BLaER1 (cell line): Measurements from ENCODE around the gene TRIM17.

Experiments
- H3K27ac ChIP-seq: shearing (Covaris generic); formaldehyde crosslinking; 2 replicates; pipeline ENCODE4 v1.8.1; 2022
- H3K27me3 ChIP-seq: shearing (Covaris generic); formaldehyde crosslinking; 2 replicates; pipeline ENCODE4 v1.8.1; 2022
- H3K36me3 ChIP-seq: shearing (Covaris generic); formaldehyde crosslinking; 2 replicates; pipeline ENCODE4 v1.8.1; 2022
- H3K4me1 ChIP-seq: shearing (Covaris generic); formaldehyde crosslinking; 2 replicates; pipeline ENCODE4 v1.8.1; 2022
- H3K4me2 ChIP-seq: shearing (Covaris generic); formaldehyde crosslinking; 2 replicates; pipeline ENCODE4 v1.8.1; 2022
- H3K4me3 ChIP-seq: shearing (Covaris generic); formaldehyde crosslinking; 2 replicates; pipeline ENCODE4 v1.8.1; 2022
- H3K9ac ChIP-seq: shearing (Covaris generic); formaldehyde crosslinking; 2 replicates; pipeline ENCODE4 v1.8.1; 2022
- H3K9me3 ChIP-seq: shearing (Covaris generic); formaldehyde crosslinking; 2 replicates; pipeline ENCODE4 v1.8.1; 2022
- H4K20me1 ChIP-seq: shearing (Covaris generic); formaldehyde crosslinking; 2 replicates; pipeline ENCODE4 v1.8.1; 2022
- Cebpa-rat ChIP-seq: shearing (Covaris generic); IDR thresholded peaks from 2 replicates; pipeline ENCODE4 v1.8.1; 2022

TRIM17 gene

DNA sequence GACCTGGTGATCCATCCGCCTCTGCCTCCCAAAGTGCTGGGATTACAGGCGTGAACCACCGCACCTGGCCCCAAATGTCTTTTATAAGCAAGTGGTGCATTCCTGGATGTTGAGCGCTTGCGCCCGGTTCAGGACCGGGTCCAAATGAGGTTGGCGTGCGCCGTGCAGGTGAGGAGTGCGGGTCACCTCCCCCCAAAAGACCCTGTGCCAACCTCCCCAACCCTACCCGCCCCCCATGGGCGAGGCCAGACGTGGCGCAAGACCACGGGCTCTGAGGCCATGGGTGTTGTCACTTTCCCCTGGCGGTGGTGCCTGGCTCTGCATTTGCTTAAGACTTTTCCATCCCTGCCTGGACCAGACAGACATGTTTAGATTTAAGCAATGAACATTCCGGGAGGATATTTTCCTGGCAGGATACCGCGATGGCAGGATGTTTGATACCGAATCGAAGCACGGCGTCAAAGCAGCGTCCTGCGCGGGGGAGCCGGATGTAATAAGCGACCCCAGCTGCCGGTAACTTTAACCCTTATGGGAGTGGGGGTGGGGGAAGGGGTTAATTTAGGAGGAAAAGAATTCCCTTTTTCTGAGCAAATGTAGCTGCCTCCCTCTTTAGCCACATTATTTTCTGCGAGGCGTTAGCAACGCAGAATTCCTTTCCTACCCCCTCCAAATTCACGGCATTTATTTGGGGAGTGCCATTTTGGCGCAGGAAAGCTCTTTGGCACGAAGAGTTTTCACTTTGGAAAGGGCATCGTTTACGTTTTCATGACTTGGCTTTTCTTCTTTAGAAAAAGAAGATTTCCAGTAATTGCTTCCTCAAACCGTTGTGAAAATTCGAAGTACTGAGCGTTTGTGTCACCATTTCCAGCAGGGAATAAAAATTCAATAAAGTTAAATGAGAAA, 42.7 kb upstream of the TRIM17 start:
- no peak overlapping the region for H3K27ac ChIP-seq
- no peak overlapping the region for H3K4me2 ChIP-seq
- no peak overlapping the region for H3K9ac ChIP-seq
- no peak overlapping the region for H3K4me3 ChIP-seq
- peaks cover 9% of the 10 kb centered on the region; the same call in 1 of the 2 replicates for H3K27me3 ChIP-seq
- no peaks in the 10 kb centered on the region for H3K36me3 ChIP-seq
- H3K4me1 ChIP-seq, result no peaks in the 10 kb centered on the region
- peaks cover 27% of the 10 kb centered on the region for H3K9me3 ChIP-seq
- no peaks in the 10 kb centered on the region for H4K20me1 ChIP-seq
- TF ChIP-seq Cebpa-rat, result no peak

DNA sequence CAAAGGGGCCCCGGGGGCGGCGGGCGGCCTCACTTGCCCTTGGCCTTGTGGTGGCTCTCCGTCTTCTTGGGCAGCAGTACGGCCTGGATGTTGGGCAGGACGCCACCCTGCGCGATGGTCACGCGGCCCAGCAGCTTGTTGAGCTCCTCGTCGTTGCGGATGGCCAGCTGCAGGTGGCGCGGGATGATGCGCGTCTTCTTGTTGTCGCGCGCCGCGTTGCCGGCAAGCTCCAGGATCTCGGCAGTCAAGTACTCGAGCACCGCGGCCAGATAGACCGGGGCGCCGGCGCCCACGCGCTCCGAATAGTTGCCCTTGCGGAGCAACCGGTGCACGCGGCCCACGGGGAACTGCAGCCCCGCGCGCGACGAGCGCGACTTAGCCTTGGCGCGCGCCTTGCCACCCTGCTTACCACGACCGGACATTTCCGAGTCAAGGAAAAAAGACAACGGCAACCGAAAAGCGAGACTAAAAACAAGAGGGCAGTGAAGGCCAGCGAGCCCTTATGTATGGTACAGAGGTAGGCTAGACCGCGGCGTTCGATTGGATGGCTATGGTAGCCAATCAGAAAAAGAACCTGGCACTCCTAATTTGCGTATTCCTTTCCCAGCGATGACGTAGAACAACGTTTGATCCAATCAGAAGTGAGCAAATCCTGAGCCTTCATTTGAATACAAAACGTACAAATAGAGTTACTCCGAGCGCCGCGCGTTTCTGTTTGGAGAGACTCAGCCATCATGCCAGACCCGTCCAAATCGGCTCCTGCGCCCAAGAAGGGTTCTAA, 40.9 kb upstream of the TRIM17 start:
- no peak for TF ChIP-seq Cebpa-rat
- H3K9ac ChIP-seq, result no peak overlapping the region
- H3K36me3 ChIP-seq, result no peaks in the 10 kb centered on the region
- no peaks in the 10 kb centered on the region for H3K4me1 ChIP-seq
- H4K20me1 ChIP-seq, result no peaks in the 10 kb centered on the region
- H3K4me3 ChIP-seq, result no peak overlapping the region
- H3K4me2 ChIP-seq, result no peak overlapping the region
- H3K27ac ChIP-seq, result no peak overlapping the region
- H3K27me3 ChIP-seq, result no peaks in the 10 kb centered on the region
- H3K9me3 ChIP-seq, result peaks cover 20% of the 10 kb centered on the region

DNA sequence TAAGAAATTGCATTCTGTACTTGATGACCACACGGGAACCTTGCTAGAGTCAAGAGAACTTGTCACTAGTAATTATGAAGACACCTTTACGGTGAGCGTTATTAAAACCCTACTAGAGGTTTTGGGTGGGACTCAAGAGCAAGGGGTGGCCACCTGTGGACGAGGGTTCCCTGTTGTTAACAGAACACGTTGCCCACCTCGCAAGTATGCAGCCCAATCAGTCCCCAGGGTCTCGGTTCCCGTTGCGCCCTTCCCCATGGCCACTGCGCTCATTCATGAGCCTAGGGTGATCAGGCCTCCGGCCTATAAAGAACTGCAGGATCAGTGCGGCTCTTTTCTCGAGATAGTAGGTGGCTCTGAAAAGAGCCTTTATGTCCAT, 40.3 kb upstream of the TRIM17 start:
- no peak for TF ChIP-seq Cebpa-rat
- H3K27ac ChIP-seq, result no peak overlapping the region
- H3K4me1 ChIP-seq, result no peaks in the 10 kb centered on the region
- H3K27me3 ChIP-seq, result no peaks in the 10 kb centered on the region
- peaks cover 20% of the 10 kb centered on the region for H3K9me3 ChIP-seq
- no peaks in the 10 kb centered on the region for H4K20me1 ChIP-seq
- no peak overlapping the region for H3K4me2 ChIP-seq
- H3K36me3 ChIP-seq, result no peaks in the 10 kb centered on the region
- no peak overlapping the region for H3K4me3 ChIP-seq
- no peak overlapping the region for H3K9ac ChIP-seq

DNA sequence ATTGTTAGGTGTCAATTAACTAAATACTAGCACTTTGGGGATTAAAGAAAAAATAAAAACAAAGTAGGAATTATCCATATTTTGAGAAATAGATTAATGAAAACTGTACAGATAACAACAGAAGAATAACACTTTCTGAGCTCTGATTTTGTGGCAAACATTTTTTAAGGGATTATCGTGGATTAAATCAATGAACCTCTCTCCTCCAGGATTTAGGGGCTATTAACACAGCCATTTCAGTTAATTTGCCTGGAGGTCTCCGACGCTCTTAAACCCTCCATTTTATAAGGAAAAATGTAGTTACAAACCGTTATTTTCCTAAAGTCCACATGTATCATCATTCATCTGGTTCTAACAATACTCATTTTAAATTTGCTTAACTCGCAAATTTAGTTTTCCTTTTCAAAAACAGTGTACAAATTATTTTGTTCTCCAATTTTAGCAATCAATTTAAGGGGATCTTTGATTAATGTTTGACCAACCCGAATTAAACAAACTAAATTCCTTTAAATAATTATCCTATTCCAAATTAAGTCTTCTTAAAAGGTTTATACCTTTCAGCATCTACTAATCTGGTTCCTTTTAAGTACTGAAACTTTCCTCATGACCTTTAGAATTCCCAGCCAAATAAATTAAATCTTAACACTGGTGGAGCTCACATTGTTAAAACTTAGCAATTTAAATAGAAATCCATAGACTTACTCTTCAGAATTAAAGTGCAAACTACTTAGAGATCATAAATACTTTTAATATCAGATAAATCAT, 39.8 kb upstream of the TRIM17 start:
- H4K20me1 ChIP-seq, result no peaks in the 10 kb centered on the region
- no peaks in the 10 kb centered on the region for H3K4me1 ChIP-seq
- no peaks in the 10 kb centered on the region for H3K27me3 ChIP-seq
- no peak overlapping the region for H3K4me3 ChIP-seq
- no peak overlapping the region for H3K9ac ChIP-seq
- no peak overlapping the region for H3K4me2 ChIP-seq
- peaks cover 20% of the 10 kb centered on the region for H3K9me3 ChIP-seq
- no peak for TF ChIP-seq Cebpa-rat
- no peak overlapping the region for H3K27ac ChIP-seq
- H3K36me3 ChIP-seq, result no peaks in the 10 kb centered on the region

DNA sequence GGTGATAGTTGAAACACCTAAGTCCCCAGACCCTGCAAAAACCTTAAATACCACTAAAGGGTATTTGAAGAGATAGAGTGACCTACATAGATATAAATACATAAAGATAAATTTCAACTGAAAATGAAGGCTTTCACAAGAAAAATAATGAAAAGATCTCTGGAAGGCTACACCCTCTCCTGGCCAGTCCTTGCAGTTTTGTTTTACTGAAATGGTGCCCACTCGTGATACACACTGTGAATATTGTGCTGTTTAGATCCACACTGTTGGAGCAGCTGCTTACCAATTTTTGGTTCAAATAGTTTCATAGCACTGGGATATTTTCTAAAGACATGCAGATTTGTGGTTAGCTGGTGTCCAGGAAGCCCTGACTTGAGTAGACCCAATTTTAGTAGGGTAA, 39.1 kb upstream of the TRIM17 start:
- H4K20me1 ChIP-seq, result no peaks in the 10 kb centered on the region
- H3K27me3 ChIP-seq, result no peaks in the 10 kb centered on the region
- no peak overlapping the region for H3K27ac ChIP-seq
- no peaks in the 10 kb centered on the region for H3K4me1 ChIP-seq
- H3K4me2 ChIP-seq, result no peak overlapping the region
- H3K4me3 ChIP-seq, result no peak overlapping the region
- H3K9ac ChIP-seq, result no peak overlapping the region
- H3K9me3 ChIP-seq, result peaks cover 20% of the 10 kb centered on the region
- TF ChIP-seq Cebpa-rat, result no peak
- H3K36me3 ChIP-seq, result no peaks in the 10 kb centered on the region

DNA sequence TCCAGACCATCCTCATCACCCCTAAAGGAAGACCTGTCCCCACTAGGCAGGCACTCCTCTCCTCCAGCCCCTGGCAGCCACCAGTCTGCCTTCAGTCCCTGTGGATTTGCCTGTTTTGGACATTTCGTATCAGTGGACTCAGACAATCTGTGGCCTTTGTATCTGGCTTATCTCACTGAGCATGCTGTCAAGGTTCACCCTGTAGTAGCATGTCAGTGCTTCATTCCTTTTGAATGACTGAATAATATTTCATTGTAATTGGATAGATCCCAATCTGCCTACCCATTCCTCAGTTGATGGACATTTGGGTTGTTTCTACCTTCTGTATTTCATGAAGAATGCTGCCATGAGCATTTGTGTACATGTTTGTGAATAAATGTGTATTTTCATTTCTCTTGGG, 37.6 kb upstream of the TRIM17 start:
- no peaks in the 10 kb centered on the region for H3K36me3 ChIP-seq
- no peaks in the 10 kb centered on the region for H3K4me1 ChIP-seq
- no peak overlapping the region for H3K4me2 ChIP-seq
- no peak overlapping the region for H3K27ac ChIP-seq
- TF ChIP-seq Cebpa-rat, result no peak
- H3K9me3 ChIP-seq, result peaks cover 20% of the 10 kb centered on the region
- H3K9ac ChIP-seq, result no peak overlapping the region
- H4K20me1 ChIP-seq, result no peaks in the 10 kb centered on the region
- H3K4me3 ChIP-seq, result no peak overlapping the region
- H3K27me3 ChIP-seq, result no peaks in the 10 kb centered on the region

DNA sequence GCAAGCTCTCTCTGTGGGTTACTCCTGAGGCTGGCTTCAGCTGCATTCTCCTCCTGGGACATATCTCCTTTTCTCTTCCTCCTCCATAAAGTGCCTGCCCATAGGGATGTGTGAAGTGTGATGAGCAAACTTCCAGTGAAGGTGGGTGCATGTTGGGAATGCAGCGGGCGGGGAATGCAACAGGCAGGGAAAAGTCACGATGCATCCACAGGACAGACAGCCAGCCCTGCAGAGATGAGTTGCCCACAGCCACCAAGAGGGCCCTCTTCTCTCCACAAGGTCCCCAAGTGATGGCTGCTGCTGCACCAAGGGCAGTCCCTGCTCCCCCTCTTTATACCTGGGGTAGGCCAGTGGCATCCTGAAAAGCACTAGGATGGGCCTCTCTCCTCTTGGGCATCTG, 37.0 kb upstream of the TRIM17 start:
- TF ChIP-seq Cebpa-rat, result no peak
- Histone ChIP-seq H3K9ac (no peak overlapping the region), H3K27me3 (no peaks in the 10 kb centered on the region), H3K4me2 (no peak overlapping the region), H3K4me1 (no peaks in the 10 kb centered on the region), H3K36me3 (no peaks in the 10 kb centered on the region), H4K20me1 (no peaks in the 10 kb centered on the region), H3K27ac (no peak overlapping the region), H3K4me3 (no peak overlapping the region), H3K9me3 (peaks cover 16% of the 10 kb centered on the region)

DNA sequence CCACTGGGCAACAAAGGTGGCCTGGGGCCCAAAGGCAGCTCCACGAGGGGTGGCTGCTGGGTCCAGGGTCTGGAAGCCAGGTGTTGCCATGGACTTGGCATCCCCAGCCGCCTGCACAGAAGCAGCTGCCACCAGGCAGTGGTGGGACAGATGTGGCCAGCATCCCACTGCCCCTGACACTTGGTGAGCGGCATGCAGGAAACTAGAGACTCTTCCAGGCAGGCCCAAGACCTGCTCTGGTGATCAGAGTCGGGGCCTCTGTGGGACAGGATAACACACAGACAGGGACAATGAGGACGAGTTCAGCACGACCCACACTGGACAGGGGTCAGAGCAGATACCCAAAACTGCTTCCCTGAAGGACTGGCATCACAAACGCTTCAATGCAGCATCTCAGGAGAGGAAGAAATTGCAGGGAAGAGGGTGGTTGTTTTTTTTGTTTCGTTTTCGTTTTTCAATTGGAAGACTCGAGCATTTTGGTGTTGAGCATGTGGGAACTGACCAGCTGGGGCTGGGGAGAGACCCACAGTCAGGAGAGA, 36.4 kb upstream of the TRIM17 start:
- Histone ChIP-seq H4K20me1 (no peaks in the 10 kb centered on the region), H3K9ac (no peak overlapping the region), H3K4me2 (no peak overlapping the region), H3K27ac (no peak overlapping the region), H3K27me3 (no peaks in the 10 kb centered on the region), H3K36me3 (no peaks in the 10 kb centered on the region), H3K9me3 (peaks cover 11% of the 10 kb centered on the region), H3K4me1 (no peaks in the 10 kb centered on the region), H3K4me3 (no peak overlapping the region)
- no peak for TF ChIP-seq Cebpa-rat

DNA sequence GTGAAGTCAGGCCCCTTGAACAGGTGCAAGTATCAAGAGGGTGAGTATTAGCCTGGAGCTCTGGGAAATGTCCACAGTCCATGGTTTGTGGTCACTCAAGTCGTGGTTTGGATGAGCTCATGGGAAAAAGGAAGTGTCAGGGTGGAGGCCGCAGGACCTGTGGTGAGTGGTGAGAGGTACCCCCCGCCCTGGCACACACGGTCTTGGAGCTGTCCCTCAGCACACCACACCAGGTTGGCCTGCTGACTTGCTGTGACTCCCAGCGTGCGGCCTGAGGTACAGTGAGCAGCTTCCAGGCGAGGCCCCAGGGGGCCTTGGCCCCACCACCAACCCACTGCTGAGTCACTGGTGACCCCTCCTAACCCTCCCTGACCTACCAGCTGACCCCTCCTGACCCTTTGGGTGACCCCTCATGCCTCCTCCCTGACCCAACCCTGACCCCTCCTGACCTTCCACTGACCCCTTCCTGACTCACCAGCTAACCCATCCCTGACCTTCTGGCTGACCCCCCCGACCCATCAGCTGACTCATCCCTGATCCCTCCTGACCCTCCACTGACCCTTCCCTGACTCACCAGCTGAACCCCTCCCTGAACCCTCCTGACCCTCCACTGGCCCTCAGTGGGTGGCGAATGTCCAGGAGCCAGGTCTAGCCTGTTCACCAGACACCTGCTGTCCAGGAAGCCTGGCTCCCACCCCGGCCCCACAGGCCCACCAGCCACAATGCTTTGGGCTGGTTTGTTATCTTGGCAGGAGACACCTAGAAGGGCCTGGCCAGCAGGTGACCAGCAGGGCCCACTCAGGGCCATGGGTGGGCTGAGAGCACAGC, 35.7 kb upstream of the TRIM17 start:
- Histone ChIP-seq H3K4me3 (no peak overlapping the region), H3K27me3 (no peaks in the 10 kb centered on the region), H4K20me1 (no peaks in the 10 kb centered on the region), H3K4me2 (no peak overlapping the region), H3K4me1 (no peaks in the 10 kb centered on the region), H3K9me3 (peaks cover 4% of the 10 kb centered on the region), H3K27ac (no peak overlapping the region), H3K9ac (no peak overlapping the region), H3K36me3 (no peaks in the 10 kb centered on the region)
- TF ChIP-seq Cebpa-rat, result no peak
